H9 (cell line): Measurements from ENCODE around the gene ASB16. TPM values are rescaled to one million over a fixed set of nuclear protein-coding genes. Genes with fewer than 3 reads are reported as not detected.
A peak's percentile ranks its signal among the peaks of the same experiment; 100 is the strongest.

Source experiments
- DNase-seq: peaks from one replicate; pipeline ENCODE4 v3.0.0-alpha.2; 2017
- H2AFZ ChIP-seq: one replicate; pipeline ENCODE4 v1.6.1; 2013; ENCODE audit warnings: mild to moderate bottlenecking, low read length, control low read depth, moderate library complexity
- H2AK5ac ChIP-seq: 2 replicates; pipeline ENCODE4 v1.6.1; 2013; ENCODE audit warnings: low read length, control low read depth, mixed read lengths; ENCODE audit not compliant: insufficient read length
- H2BK120ac ChIP-seq: one replicate; pipeline ENCODE4 v1.6.1; 2013; ENCODE audit warnings: low read depth, mild to moderate bottlenecking, low read length, control low read depth, inconsistent platforms; ENCODE audit not compliant: poor library complexity, severe bottlenecking
- H2BK12ac ChIP-seq: 2 replicates; pipeline ENCODE4 v1.6.1; 2013; ENCODE audit warnings: low read length, control low read depth, mixed read lengths, low read depth; ENCODE audit not compliant: insufficient read length
- H2BK15ac ChIP-seq: 2 replicates; pipeline ENCODE4 v1.6.1; 2013; ENCODE audit warnings: low read depth, low read length, control low read depth
- H2BK20ac ChIP-seq: one replicate; pipeline ENCODE4 v1.6.1; 2013; ENCODE audit warnings: low read depth, mild to moderate bottlenecking, low read length, control low read depth, inconsistent platforms; ENCODE audit not compliant: poor library complexity, severe bottlenecking
- H2BK5ac ChIP-seq: 2 replicates; pipeline ENCODE4 v1.6.1; 2013; ENCODE audit warnings: low read length, control low read depth, mixed read lengths; ENCODE audit not compliant: insufficient read length
- H3K14ac ChIP-seq: 2 replicates; pipeline ENCODE4 v1.6.1; 2013; ENCODE audit warnings: low read length, control low read depth; ENCODE audit not compliant: insufficient read depth
- H3K18ac ChIP-seq: 2 replicates; pipeline ENCODE4 v1.6.1; 2013; ENCODE audit warnings: low read depth, mild to moderate bottlenecking, mixed read lengths, low read length, control low read depth; ENCODE audit not compliant: insufficient read length
- H3K23ac ChIP-seq: 2 replicates; pipeline ENCODE4 v1.6.1; 2013; ENCODE audit warnings: low read length, control low read depth, mixed read lengths, low read depth; ENCODE audit not compliant: insufficient read length
- H3K23me2 ChIP-seq: 2 replicates; pipeline ENCODE4 v1.6.1; 2013; ENCODE audit warnings: low read depth, mild to moderate bottlenecking, mixed read lengths, low read length, control low read depth; ENCODE audit not compliant: insufficient read length, poor library complexity, severe bottlenecking
- H3K27ac ChIP-seq: 2 replicates; pipeline ENCODE4 v1.5.1; 2013; ENCODE audit warnings: low read length, control low read depth, mixed read lengths, low read depth; ENCODE audit not compliant: insufficient read length
- H3K27me3 ChIP-seq: 2 replicates; pipeline ENCODE4 v1.6.1; 2013; ENCODE audit warnings: low read length, control low read depth, inconsistent platforms; ENCODE audit not compliant: insufficient read depth
- H3K4ac ChIP-seq: 2 replicates; pipeline ENCODE4 v1.6.1; 2013; ENCODE audit warnings: low read depth, mild to moderate bottlenecking, control low read depth, inconsistent platforms, low read length, moderate library complexity
- H3K4me1 ChIP-seq: 2 replicates; pipeline ENCODE4 v1.6.1; 2013; ENCODE audit warnings: low read length, control low read depth, inconsistent platforms; ENCODE audit not compliant: insufficient read depth
- H3K4me2 ChIP-seq: 2 replicates; pipeline ENCODE4 v1.6.1; 2013; ENCODE audit warnings: low read length, control low read depth, mixed read lengths; ENCODE audit not compliant: insufficient read length, insufficient read depth
- H3K56ac ChIP-seq: 2 replicates; pipeline ENCODE4 v1.6.1; 2013; ENCODE audit warnings: low read depth, mild to moderate bottlenecking, mixed read lengths, low read length, control low read depth; ENCODE audit not compliant: insufficient read length
- H3K79me1 ChIP-seq: 2 replicates; pipeline ENCODE4 v1.6.1; 2013; ENCODE audit warnings: low read depth, mild to moderate bottlenecking, moderate library complexity, low read length, control low read depth, inconsistent platforms; ENCODE audit not compliant: insufficient read depth, poor library complexity, severe bottlenecking
- H3K79me2 ChIP-seq: 2 replicates; pipeline ENCODE4 v1.6.1; 2013; ENCODE audit warnings: low read length, control low read depth, inconsistent platforms; ENCODE audit not compliant: insufficient read depth
- H3K9ac ChIP-seq: 2 replicates; pipeline ENCODE4 v1.6.1; 2013; ENCODE audit warnings: low read length, control low read depth, mixed read lengths; ENCODE audit not compliant: insufficient read length; ENCODE audit errors: extremely low read depth
- H3K9me3 ChIP-seq: one replicate; pipeline ENCODE4 v1.6.1; 2013; ENCODE audit warnings: low read depth, low read length, inconsistent platforms; ENCODE audit not compliant: control insufficient read depth
- H3T11ph ChIP-seq: one replicate; pipeline ENCODE4 v1.6.1; 2013; ENCODE audit warnings: mild to moderate bottlenecking, low read length, control low read depth, inconsistent platforms
- H4K20me1 ChIP-seq: one replicate; pipeline ENCODE4 v1.6.1; 2013; ENCODE audit not compliant: control insufficient read depth, insufficient read length, insufficient read depth
- H4K5ac ChIP-seq: 2 replicates; pipeline ENCODE4 v1.6.1; 2013; ENCODE audit warnings: low read depth, mild to moderate bottlenecking, mixed read lengths, low read length, control low read depth; ENCODE audit not compliant: insufficient read length
- H4K8ac ChIP-seq: replicated peaks from 2 replicates; pipeline ENCODE4 v1.6.1; 2013; ENCODE audit warnings: low read length, control low read depth, mixed read lengths, low read depth; ENCODE audit not compliant: insufficient read length
- H4K91ac ChIP-seq: 2 replicates; pipeline ENCODE4 v1.6.1; 2013; ENCODE audit warnings: low read depth, mild to moderate bottlenecking, moderate library complexity, mixed read lengths, low read length, control low read depth; ENCODE audit not compliant: insufficient read length
- H3K27ac Mint-ChIP-seq, 3 experiments: 2 replicates in 2 of 3; 3 replicates in 1 of 3; pipeline ENCODE4 v1.8.0; 2020 to 2021; ENCODE audit warnings: mixed read lengths in 3 of 3, mild to moderate bottlenecking in 1 of 3, moderate library complexity in 1 of 3
- H3K27me3 Mint-ChIP-seq: 2 replicates; pipeline ENCODE4 v1.8.0; 2021; ENCODE audit warnings: low read depth, mild to moderate bottlenecking, moderate library complexity, mixed read lengths
- H3K36me3 Mint-ChIP-seq, 3 experiments: 2 replicates in 2 of 3; 3 replicates in 1 of 3; pipeline ENCODE4 v1.8.0; 2020 to 2021; ENCODE audit warnings: low read depth in 3 of 3, mixed read lengths in 3 of 3; ENCODE audit not compliant: insufficient read depth in 1 of 3
- H3K4me1 Mint-ChIP-seq, 2 experiments: 2 replicates each; pipeline ENCODE4 v1.8.0; 2020; ENCODE audit warnings: mixed read lengths in 2 of 2
- H3K4me3 Mint-ChIP-seq, 2 experiments: 2 replicates in 1 of 2; 3 replicates in 1 of 2; pipeline ENCODE4 v1.8.0; 2020 to 2021; ENCODE audit warnings: mild to moderate bottlenecking in 2 of 2, mixed read lengths in 2 of 2, moderate library complexity in 1 of 2
- H3K9me3 Mint-ChIP-seq, 2 experiments: 2 replicates in 1 of 2; 3 replicates in 1 of 2; pipeline ENCODE4 v1.8.0; 2020; ENCODE audit warnings: mild to moderate bottlenecking in 2 of 2, mixed read lengths in 2 of 2, moderate library complexity in 1 of 2
- CTCF ChIP-seq: fragments of 200-600 bp; sonication (generic); conservative IDR thresholded peaks from 3 replicates; pipeline ENCODE4 v1.8.0; 2021; ENCODE audit warnings: antibody characterized with exemption, mild to moderate bottlenecking
- WGBS: extraction: QIAGEN DNeasy Blood & Tissue Kit; methylation state at CpG from one replicate; pipeline ENCODE4 v1.1.7; 2013; ENCODE audit warnings: missing lambda C conversion rate, low lambda C conversion rate, mixed read lengths; ENCODE audit not compliant: insufficient read length; ENCODE audit errors: extremely low coverage; 5-methylcytosine and 5-hydroxymethylcytosine counted together
- total RNA-seq: library from RNA; stranded (reverse); gene quantifications from 2 replicates; pipeline ENCODE4 v1.2.1, GENCODE V29; 2021

ASB16 gene
- total RNA-seq, 1 experiment from 2014 or later: 0.90 TPM

- Histone ChIP-seq H2BK12ac (no peak overlapping the region), H3K79me2 (no peaks in the 10 kb centered on the region), H3T11ph (no peak overlapping the region), H3K4ac (no peak overlapping the region), H2BK20ac (no peak overlapping the region), H3K9ac (no peak overlapping the region), H2AFZ (no peak overlapping the region), H3K79me1 (no peaks in the 10 kb centered on the region), H3K27me3 (no peaks in the 10 kb centered on the region), H4K5ac (no peak overlapping the region), H2BK5ac (no peak overlapping the region), H3K23me2 (no peaks in the 10 kb centered on the region), H3K23ac (no peak overlapping the region), H2AK5ac (no peak overlapping the region), H3K4me2 (no peak overlapping the region), H4K20me1 (no peaks in the 10 kb centered on the region), H3K18ac (no peak overlapping the region), H3K27ac (no peak overlapping the region), H4K8ac (no peak overlapping the region), H4K91ac (no peak overlapping the region), H3K4me1 (no peaks in the 10 kb centered on the region), H3K56ac (no peak overlapping the region), H3K9me3 (no peaks in the 10 kb centered on the region), H2BK15ac (no peak overlapping the region), H3K14ac (no peak overlapping the region), H2BK120ac (no peak overlapping the region)
- peaks cover 17 to 34% of the 10 kb centered on the region in 2 experiments for H3K4me1 Mint-ChIP-seq
- WGBS: no CpG with 5 or more reads among the region's 7 CpGs
- peak; percentile 89 for DNase-seq
- peak overlapping the region in 1 of 3 experiments; percentile 88; a peak in 4 of 7 replicates for H3K27ac Mint-ChIP-seq
- H3K4me3 Mint-ChIP-seq: no peak overlapping the region
- H3K9me3 Mint-ChIP-seq: no peaks in the 10 kb centered on the region
- peaks cover 17 to 67% (median 52%) of the 10 kb centered on the region in 3 experiments for H3K36me3 Mint-ChIP-seq
- no peaks in the 10 kb centered on the region for H3K27me3 Mint-ChIP-seq
- TF ChIP-seq CTCF: no peak
These were observed 21.5 kb downstream of the ASB16 start for GRCh38 chr17:44191941-44192496.
